WTC11 (cell line): Measurements from ENCODE around the gene ST6GAL1. TPM values are rescaled to one million over a fixed set of nuclear protein-coding genes. Genes with fewer than 3 reads are reported as not detected.

ENCODE experiments used
- ATAC-seq: fragments of 200-7000 bp; cut with Tn5 transposase; 2 replicates; pipeline ENCODE4 v1.10.0; 2021; ENCODE audit warnings: mild to moderate bottlenecking, moderate library complexity
- CTCF ChIA-PET: fragments of 300-600 bp; sonication (Branson Sonifier 250); formaldehyde crosslinking; loops from one replicate; lab custom pipeline; 2021; ENCODE audit warnings: antibody characterized with exemption; lab: Charles Lee
- POLR2A ChIA-PET: fragments of 350-600 bp; sonication (Branson Sonifier 250); formaldehyde crosslinking; loops from one replicate; lab custom pipeline; 2021; ENCODE audit warnings: antibody characterized with exemption; lab: Charles Lee
- DNase-seq: peaks from one replicate; pipeline ENCODE4 v3.0.0; 2021; ENCODE audit warnings: low spot score
- H3K27ac Mint-ChIP-seq: 2 replicates; pipeline ENCODE4 v1.8.0; 2021; ENCODE audit warnings: mixed read lengths
- H3K27me3 Mint-ChIP-seq: 2 replicates; pipeline ENCODE4 v1.8.0; 2021; ENCODE audit warnings: low read depth, mild to moderate bottlenecking, moderate library complexity, mixed read lengths
- H3K36me3 Mint-ChIP-seq: 2 replicates; pipeline ENCODE4 v1.8.0; 2021; ENCODE audit warnings: mixed read lengths
- H3K4me1 Mint-ChIP-seq: 2 replicates; pipeline ENCODE4 v1.8.0; 2022; ENCODE audit warnings: mixed read lengths
- H3K4me3 Mint-ChIP-seq: 2 replicates; pipeline ENCODE4 v1.8.0; 2021; ENCODE audit warnings: mild to moderate bottlenecking, moderate library complexity, mixed read lengths
- H3K9me3 Mint-ChIP-seq: 2 replicates; pipeline ENCODE4 v1.8.0; 2021; ENCODE audit warnings: mixed read lengths
- CBFB ChIP-seq: sonication (generic); formaldehyde crosslinking; IDR thresholded peaks from 2 replicates; pipeline ENCODE4 v1.8.1; 2022; ENCODE audit warnings: mild to moderate bottlenecking, low read depth, missing genetic modification reagents
- CREM ChIP-seq: sonication (generic); formaldehyde crosslinking; IDR thresholded peaks from 2 replicates; pipeline ENCODE4 v1.8.1; 2022; ENCODE audit warnings: mild to moderate bottlenecking, missing genetic modification reagents, moderate library complexity
- ELF4 ChIP-seq: sonication (generic); formaldehyde crosslinking; IDR thresholded peaks from 2 replicates; pipeline ENCODE4 v1.8.1; 2022; ENCODE audit warnings: low read depth, mild to moderate bottlenecking, moderate library complexity, missing genetic modification reagents
- EMX1 ChIP-seq: fragments of 250-450 bp; sonication (Bioruptor Pico); IDR thresholded peaks from 2 replicates; pipeline ENCODE4 v1.8.0; 2021; ENCODE audit warnings: mild to moderate bottlenecking
- ESRRA ChIP-seq: sonication (generic); formaldehyde crosslinking; IDR thresholded peaks from 2 replicates; pipeline ENCODE4 v1.8.1; 2022; ENCODE audit warnings: mild to moderate bottlenecking, missing genetic modification reagents, borderline replicate concordance
- GABPB1 ChIP-seq: sonication (generic); formaldehyde crosslinking; IDR thresholded peaks from 2 replicates; pipeline ENCODE4 v1.8.1; 2023; ENCODE audit warnings: mild to moderate bottlenecking, missing genetic modification reagents
- JAZF1 ChIP-seq: fragments of 250-450 bp; sonication (Bioruptor Pico); IDR thresholded peaks from 2 replicates; pipeline ENCODE4 v1.9.0; 2021; ENCODE audit warnings: moderate library complexity, mild to moderate bottlenecking, inconsistent platforms
- JUN ChIP-seq: sonication (generic); formaldehyde crosslinking; IDR thresholded peaks from 2 replicates; pipeline ENCODE4 v1.8.0; 2023; ENCODE audit warnings: mild to moderate bottlenecking, missing genetic modification reagents
- MYBL2 ChIP-seq: sonication (generic); formaldehyde crosslinking; IDR thresholded peaks from 2 replicates; pipeline ENCODE4 v1.8.1; 2023; ENCODE audit warnings: mild to moderate bottlenecking, moderate library complexity, missing genetic modification reagents
- RORB ChIP-seq: fragments of 250-450 bp; sonication (Bioruptor Pico); IDR thresholded peaks from 2 replicates; pipeline ENCODE4 v1.9.0; 2021; ENCODE audit warnings: mild to moderate bottlenecking
- TCF7 ChIP-seq: sonication (generic); formaldehyde crosslinking; IDR thresholded peaks from 2 replicates; pipeline ENCODE4 v1.8.0; 2022; ENCODE audit warnings: mild to moderate bottlenecking, low read depth, missing genetic modification reagents, moderate library complexity
- TP53 ChIP-seq: sonication (generic); formaldehyde crosslinking; IDR thresholded peaks from 2 replicates; pipeline ENCODE4 v1.8.1; 2023; ENCODE audit warnings: mild to moderate bottlenecking, missing genetic modification reagents
- ZNF317 ChIP-seq: sonication (generic); formaldehyde crosslinking; IDR thresholded peaks from 2 replicates; pipeline ENCODE4 v1.8.1; 2023; ENCODE audit warnings: low read depth, mild to moderate bottlenecking, moderate library complexity, missing genetic modification reagents, borderline replicate concordance
- total RNA-seq: library from RNA; stranded (reverse); gene quantifications from 3 replicates; pipeline ENCODE4 v1.2.3, GENCODE V29; 2021
- TF ChIP-seq, protein P1 (sequence below): fragments of 250-450 bp; sonication (Bioruptor Pico); IDR thresholded peaks from 2 replicates; pipeline ENCODE4 v1.9.0; 2021; ENCODE audit warnings: mild to moderate bottlenecking
- TF ChIP-seq, protein P2 (sequence below): sonication (generic); formaldehyde crosslinking; IDR thresholded peaks from 2 replicates; pipeline ENCODE4 v1.8.0; 2023; ENCODE audit warnings: missing genetic modification reagents, mild to moderate bottlenecking, borderline replicate concordance
- TF ChIP-seq, protein P3 (sequence below): sonication (generic); formaldehyde crosslinking; IDR thresholded peaks from 2 replicates; pipeline ENCODE4 v1.8.1; 2022; ENCODE audit warnings: mild to moderate bottlenecking, moderate library complexity, missing genetic modification reagents
- TF ChIP-seq, protein P4 (sequence below): fragments of 250-450 bp; sonication (Bioruptor Pico); IDR thresholded peaks from 2 replicates; pipeline ENCODE4 v1.8.0; 2021; ENCODE audit warnings: mild to moderate bottlenecking
- TF ChIP-seq, protein P5 (sequence below): sonication (generic); formaldehyde crosslinking; IDR thresholded peaks from 2 replicates; pipeline ENCODE4 v1.8.1; 2023; ENCODE audit warnings: mild to moderate bottlenecking, moderate library complexity, missing genetic modification reagents
- TF ChIP-seq, protein P6 (sequence below): sonication (generic); formaldehyde crosslinking; IDR thresholded peaks from 2 replicates; pipeline ENCODE4 v1.8.1; 2022; ENCODE audit warnings: missing genetic modification reagents, borderline replicate concordance
- TF ChIP-seq, protein P7 (sequence below): sonication (generic); formaldehyde crosslinking; conservative IDR thresholded peaks from 2 replicates; pipeline ENCODE4 v1.8.1; 2023; ENCODE audit warnings: mild to moderate bottlenecking, low read depth, missing genetic modification reagents, moderate library complexity
- TF ChIP-seq, protein P8 (sequence below): sonication (generic); formaldehyde crosslinking; IDR thresholded peaks from 2 replicates; pipeline ENCODE4 v1.8.0; 2023; ENCODE audit warnings: missing genetic modification reagents

Gene ST6GAL1
- total RNA-seq, 1 experiment from 2014 or later: 87.5 TPM

DNA sequence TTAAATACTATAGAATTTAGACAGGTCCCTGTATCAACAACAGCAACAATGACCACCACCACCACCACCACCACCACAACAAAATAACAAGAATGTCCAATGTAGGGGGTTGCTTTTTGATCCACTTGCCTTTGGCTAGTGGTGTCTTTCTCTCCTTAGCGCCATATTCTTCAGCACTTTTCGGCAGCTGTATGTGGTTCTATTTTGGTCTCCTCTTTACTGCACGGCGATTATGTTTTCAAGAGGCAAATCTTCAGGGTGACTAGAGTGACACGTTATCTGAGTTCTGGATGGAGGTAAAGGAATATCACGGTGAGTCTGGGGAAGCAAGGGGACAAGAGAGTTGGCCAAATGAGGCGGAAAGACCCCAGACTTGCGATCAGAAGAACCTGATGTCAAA lies 56.1 kb downstream of the ST6GAL1 start:
- no peaks in the 10 kb centered on the region; the same call in 1 of the 2 replicates for H3K27me3 Mint-ChIP-seq
- H3K4me1 Mint-ChIP-seq: peaks cover 50% of the 10 kb centered on the region
- peaks cover 44% of the 10 kb centered on the region for H3K36me3 Mint-ChIP-seq
- H3K9me3 Mint-ChIP-seq: no peaks in the 10 kb centered on the region
- H3K27ac Mint-ChIP-seq: peak overlapping the region; percentile 26
- H3K4me3 Mint-ChIP-seq: no peak overlapping the region
- TF ChIP-seq ESRRA (no peak), ZNF317 (CRISPR knock-in tag) (no peak), CBFB (no peak), EMX1 (no peak), JUN (CRISPR knock-in tag) (no peak), CREM (CRISPR knock-in tag) (no peak), GABPB1 (CRISPR knock-in tag) (no peak), MYBL2 (CRISPR knock-in tag) (no peak), ELF4 (no peak), TCF7 (no peak)
- TF ChIP-seq, protein P1, sequence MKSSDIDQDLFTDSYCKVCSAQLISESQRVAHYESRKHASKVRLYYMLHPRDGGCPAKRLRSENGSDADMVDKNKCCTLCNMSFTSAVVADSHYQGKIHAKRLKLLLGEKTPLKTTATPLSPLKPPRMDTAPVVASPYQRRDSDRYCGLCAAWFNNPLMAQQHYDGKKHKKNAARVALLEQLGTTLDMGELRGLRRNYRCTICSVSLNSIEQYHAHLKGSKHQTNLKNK (CRISPR knock-in tag): no peak
- TF ChIP-seq, protein P2, sequence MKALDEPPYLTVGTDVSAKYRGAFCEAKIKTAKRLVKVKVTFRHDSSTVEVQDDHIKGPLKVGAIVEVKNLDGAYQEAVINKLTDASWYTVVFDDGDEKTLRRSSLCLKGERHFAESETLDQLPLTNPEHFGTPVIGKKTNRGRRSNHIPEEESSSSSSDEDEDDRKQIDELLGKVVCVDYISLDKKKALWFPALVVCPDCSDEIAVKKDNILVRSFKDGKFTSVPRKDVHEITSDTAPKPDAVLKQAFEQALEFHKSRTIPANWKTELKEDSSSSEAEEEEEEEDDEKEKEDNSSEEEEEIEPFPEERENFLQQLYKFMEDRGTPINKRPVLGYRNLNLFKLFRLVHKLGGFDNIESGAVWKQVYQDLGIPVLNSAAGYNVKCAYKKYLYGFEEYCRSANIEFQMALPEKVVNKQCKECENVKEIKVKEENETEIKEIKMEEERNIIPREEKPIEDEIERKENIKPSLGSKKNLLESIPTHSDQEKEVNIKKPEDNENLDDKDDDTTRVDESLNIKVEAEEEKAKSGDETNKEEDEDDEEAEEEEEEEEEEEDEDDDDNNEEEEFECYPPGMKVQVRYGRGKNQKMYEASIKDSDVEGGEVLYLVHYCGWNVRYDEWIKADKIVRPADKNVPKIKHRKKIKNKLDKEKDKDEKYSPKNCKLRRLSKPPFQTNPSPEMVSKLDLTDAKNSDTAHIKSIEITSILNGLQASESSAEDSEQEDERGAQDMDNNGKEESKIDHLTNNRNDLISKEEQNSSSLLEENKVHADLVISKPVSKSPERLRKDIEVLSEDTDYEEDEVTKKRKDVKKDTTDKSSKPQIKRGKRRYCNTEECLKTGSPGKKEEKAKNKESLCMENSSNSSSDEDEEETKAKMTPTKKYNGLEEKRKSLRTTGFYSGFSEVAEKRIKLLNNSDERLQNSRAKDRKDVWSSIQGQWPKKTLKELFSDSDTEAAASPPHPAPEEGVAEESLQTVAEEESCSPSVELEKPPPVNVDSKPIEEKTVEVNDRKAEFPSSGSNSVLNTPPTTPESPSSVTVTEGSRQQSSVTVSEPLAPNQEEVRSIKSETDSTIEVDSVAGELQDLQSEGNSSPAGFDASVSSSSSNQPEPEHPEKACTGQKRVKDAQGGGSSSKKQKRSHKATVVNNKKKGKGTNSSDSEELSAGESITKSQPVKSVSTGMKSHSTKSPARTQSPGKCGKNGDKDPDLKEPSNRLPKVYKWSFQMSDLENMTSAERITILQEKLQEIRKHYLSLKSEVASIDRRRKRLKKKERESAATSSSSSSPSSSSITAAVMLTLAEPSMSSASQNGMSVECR (CRISPR knock-in tag): no peak
- TF ChIP-seq, protein P3, sequence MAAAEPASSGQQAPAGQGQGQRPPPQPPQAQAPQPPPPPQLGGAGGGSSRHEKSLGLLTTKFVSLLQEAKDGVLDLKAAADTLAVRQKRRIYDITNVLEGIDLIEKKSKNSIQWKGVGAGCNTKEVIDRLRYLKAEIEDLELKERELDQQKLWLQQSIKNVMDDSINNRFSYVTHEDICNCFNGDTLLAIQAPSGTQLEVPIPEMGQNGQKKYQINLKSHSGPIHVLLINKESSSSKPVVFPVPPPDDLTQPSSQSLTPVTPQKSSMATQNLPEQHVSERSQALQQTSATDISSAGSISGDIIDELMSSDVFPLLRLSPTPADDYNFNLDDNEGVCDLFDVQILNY: no peak
- TF ChIP-seq, protein P4, sequence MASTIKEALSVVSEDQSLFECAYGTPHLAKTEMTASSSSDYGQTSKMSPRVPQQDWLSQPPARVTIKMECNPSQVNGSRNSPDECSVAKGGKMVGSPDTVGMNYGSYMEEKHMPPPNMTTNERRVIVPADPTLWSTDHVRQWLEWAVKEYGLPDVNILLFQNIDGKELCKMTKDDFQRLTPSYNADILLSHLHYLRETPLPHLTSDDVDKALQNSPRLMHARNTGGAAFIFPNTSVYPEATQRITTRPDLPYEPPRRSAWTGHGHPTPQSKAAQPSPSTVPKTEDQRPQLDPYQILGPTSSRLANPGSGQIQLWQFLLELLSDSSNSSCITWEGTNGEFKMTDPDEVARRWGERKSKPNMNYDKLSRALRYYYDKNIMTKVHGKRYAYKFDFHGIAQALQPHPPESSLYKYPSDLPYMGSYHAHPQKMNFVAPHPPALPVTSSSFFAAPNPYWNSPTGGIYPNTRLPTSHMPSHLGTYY: no peak
- TF ChIP-seq, protein P5, sequence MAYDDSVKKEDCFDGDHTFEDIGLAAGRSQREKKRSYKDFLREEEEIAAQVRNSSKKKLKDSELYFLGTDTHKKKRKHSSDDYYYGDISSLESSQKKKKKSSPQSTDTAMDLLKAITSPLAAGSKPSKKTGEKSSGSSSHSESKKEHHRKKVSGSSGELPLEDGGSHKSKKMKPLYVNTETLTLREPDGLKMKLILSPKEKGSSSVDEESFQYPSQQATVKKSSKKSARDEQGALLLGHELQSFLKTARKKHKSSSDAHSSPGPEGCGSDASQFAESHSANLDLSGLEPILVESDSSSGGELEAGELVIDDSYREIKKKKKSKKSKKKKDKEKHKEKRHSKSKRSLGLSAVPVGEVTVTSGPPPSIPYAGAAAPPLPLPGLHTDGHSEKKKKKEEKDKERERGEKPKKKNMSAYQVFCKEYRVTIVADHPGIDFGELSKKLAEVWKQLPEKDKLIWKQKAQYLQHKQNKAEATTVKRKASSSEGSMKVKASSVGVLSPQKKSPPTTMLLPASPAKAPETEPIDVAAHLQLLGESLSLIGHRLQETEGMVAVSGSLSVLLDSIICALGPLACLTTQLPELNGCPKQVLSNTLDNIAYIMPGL (CRISPR knock-in tag): no peak
- TF ChIP-seq, all 79 proteins: peak for 0
- no peak for ATAC-seq
- POLR2A ChIA-PET: no interaction called here
- no peak for DNase-seq
- CTCF ChIA-PET: interaction anchor here (1.5 kb wide), 1 partner anchor 153 kb away, joined by 3 read pairs; the partner anchor contains the start of gene RPL39L

DNA sequence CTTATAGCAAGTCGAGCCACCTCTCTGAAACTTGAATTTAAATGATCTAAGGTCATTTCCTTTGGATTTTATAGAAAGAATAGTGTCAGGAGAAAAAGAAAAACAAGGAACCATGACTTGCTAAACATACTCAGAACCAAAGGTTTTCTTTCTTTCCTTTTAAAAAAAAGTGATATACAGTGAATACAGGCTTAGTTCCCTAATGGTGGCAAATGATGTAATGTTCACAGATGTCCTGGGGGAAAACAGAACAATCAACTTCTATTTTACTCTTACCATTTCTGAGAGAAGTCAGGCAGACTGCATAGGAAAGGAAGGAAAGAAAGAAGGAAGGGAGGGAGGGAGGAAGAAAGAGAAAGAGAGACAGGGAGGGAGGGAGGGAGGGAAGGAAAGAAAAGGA lies 56.5 kb downstream of the ST6GAL1 start:
- DNase-seq (no peak), ATAC-seq (no peak)
- Mint-ChIP-seq H3K27ac (peak overlapping the region; percentile 26), H3K36me3 (peaks cover 44% of the 10 kb centered on the region), H3K4me1 (peaks cover 52% of the 10 kb centered on the region), H3K9me3 (no peaks in the 10 kb centered on the region), H3K27me3 (no peaks in the 10 kb centered on the region; the same call in 1 of the 2 replicates), H3K4me3 (no peak overlapping the region)
- ChIA-PET CTCF (no interaction called here), POLR2A (no interaction called here)
- TF ChIP-seq, protein P6, sequence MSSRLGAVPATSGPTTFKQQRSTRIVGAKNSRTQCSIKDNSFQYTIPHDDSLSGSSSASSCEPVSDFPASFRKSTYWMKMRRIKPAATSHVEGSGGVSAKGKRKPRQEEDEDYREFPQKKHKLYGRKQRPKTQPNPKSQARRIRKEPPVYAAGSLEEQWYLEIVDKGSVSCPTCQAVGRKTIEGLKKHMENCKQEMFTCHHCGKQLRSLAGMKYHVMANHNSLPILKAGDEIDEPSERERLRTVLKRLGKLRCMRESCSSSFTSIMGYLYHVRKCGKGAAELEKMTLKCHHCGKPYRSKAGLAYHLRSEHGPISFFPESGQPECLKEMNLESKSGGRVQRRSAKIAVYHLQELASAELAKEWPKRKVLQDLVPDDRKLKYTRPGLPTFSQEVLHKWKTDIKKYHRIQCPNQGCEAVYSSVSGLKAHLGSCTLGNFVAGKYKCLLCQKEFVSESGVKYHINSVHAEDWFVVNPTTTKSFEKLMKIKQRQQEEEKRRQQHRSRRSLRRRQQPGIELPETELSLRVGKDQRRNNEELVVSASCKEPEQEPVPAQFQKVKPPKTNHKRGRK (CRISPR knock-in tag): no peak
- TF ChIP-seq RORB (no peak), JAZF1 (CRISPR knock-in tag) (no peak), TP53 (no peak)
- TF ChIP-seq, protein P7, sequence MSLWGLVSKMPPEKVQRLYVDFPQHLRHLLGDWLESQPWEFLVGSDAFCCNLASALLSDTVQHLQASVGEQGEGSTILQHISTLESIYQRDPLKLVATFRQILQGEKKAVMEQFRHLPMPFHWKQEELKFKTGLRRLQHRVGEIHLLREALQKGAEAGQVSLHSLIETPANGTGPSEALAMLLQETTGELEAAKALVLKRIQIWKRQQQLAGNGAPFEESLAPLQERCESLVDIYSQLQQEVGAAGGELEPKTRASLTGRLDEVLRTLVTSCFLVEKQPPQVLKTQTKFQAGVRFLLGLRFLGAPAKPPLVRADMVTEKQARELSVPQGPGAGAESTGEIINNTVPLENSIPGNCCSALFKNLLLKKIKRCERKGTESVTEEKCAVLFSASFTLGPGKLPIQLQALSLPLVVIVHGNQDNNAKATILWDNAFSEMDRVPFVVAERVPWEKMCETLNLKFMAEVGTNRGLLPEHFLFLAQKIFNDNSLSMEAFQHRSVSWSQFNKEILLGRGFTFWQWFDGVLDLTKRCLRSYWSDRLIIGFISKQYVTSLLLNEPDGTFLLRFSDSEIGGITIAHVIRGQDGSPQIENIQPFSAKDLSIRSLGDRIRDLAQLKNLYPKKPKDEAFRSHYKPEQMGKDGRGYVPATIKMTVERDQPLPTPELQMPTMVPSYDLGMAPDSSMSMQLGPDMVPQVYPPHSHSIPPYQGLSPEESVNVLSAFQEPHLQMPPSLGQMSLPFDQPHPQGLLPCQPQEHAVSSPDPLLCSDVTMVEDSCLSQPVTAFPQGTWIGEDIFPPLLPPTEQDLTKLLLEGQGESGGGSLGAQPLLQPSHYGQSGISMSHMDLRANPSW: no peak
- TF ChIP-seq, protein P8, sequence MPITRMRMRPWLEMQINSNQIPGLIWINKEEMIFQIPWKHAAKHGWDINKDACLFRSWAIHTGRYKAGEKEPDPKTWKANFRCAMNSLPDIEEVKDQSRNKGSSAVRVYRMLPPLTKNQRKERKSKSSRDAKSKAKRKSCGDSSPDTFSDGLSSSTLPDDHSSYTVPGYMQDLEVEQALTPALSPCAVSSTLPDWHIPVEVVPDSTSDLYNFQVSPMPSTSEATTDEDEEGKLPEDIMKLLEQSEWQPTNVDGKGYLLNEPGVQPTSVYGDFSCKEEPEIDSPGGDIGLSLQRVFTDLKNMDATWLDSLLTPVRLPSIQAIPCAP (CRISPR knock-in tag): no peak
